ENCODE measurements around the gene TMEM125. TPM values are rescaled to one million over a fixed set of nuclear protein-coding genes. Genes with fewer than 3 reads are reported as not detected.

Gene TMEM125
- total RNA-seq, 1 donor from 2014 or later, result 12.1 TPM

DNA sequence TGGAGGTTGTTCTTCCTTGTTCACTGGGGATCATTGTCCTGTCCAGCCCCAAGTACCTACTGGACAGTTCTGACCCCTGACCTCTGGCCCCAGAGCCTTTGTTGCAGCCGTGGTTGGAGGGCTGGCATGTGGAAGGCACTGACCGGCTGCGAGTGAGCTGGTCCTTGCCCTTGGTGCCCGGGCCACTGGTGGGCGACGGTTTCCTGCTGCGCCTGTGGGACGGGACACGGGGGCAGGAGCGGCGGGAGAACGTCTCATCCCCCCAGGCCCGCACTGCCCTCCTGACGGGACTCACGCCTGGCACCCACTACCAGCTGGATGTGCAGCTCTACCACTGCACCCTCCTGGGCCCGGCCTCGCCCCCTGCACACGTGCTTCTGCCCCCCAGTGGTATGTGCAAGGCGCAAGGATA, 42.4 kb downstream of the TMEM125 start:
- DNase-seq (ENCODE audit: low spot score), result no peak

DNA sequence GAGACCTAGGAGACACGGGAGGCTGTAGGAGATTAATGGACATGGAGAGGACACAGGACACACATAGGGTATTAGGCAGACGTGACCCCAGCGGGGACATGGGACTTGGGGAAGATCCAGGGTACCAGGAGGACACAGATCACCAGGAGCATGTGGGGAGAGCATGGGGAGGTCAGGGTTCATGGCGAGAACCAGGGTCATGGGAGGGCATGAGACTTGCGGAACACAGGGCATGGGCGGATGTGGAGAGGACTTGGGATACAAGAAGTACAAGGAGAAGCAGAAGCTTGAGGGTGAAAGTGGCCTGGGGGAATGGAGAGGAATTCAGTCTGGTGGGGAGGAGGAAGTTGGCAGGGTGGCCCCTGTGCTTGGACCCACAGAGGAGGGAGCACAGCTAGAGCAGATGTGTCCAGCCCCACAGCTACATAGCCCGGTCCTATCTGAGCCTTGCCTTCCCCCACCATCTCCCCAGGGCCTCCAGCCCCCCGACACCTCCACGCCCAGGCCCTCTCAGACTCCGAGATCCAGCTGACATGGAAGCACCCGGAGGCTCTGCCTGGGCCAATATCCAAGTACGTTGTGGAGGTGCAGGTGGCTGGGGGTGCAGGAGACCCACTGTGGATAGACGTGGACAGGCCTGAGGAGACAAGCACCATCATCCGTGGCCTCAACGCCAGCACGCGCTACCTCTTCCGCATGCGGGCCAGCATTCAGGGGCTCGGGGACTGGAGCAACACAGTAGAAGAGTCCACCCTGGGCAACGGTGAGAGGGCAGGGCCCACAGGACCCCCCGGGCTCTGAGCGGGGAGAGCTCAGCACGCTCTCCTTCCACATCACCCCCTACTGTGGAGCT, 43.1 kb downstream of the TMEM125 start:
- DNase-seq (ENCODE audit: low spot score), result no peak

DNA sequence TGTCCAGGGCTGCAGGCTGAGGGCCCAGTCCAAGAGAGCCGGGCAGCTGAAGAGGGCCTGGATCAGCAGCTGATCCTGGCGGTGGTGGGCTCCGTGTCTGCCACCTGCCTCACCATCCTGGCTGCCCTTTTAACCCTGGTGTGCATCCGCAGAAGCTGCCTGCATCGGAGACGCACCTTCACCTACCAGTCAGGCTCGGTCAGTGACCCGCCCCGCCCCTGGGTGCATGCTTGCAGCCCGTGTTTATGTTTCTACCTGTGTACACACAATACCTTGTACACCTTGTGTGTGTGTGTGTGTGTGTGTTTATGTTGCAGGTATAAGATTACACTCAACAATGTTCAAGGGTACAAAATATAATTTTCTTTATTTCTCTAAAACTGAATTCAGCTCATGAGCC, 44.0 kb downstream of the TMEM125 start:
- no peak for DNase-seq (ENCODE audit: low spot score)

DNA sequence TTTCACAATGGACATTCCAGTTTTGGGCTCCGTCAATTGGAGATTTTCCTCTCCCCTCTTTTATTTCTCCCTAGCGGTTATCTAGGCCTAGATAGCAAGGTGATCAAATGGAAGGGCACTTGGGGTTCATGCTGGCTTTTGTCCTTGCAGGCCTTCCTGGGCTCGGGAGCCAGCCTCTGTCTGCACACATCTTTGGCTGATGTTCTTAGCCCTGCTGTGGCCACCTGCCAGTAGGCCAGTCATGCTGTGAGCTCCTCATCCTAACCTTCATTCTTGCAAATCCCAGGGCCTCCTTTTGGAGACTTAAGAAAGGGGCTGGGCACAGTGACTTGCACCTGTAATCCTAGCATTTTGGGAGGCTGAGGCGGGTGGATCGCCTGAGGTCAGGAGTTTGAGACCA, 44.5 kb downstream of the TMEM125 start:
- DNase-seq (ENCODE audit: low spot score), result no peak

GRCh38 chr1:43315481-43315880, 45.7 kb downstream of the TMEM125 start:
- no peak for DNase-seq (ENCODE audit: low spot score)

DNA sequence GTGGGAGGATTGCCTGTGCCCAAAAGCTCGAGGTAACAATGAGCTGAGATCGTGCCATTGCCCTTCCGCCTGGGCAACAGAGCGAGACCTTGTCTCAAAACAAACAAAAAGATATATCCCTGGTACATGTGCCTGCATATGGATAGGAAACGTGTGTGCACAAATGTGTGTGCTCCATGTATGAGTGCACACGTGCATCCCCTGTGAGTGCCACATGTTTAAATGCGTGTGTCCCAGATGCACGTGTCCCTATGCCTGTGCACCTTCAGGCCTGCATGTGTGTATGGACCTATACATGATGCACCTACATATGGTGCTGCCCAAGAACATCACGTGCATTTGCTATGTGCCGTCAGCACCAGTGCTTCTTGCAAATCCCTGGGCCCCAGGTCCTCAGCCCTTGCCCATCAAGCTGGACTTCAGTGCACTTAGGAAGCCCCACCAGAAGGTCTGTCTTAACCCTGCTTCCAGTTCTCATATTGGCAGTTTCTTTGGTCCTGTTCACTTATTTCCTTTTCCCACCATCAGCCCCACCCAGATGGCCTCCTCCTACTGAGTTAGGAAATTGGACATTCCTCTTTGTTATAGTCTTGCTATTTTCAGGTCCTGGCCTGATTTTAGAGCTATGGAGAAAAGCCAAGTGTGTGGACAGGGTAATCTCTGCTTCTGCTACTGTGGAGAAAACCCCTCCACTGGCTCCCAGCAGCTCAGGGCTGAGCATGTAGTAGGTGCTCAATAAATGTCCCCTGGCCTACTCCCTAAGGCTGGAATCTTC, 46.4 kb downstream of the TMEM125 start:
- DNase-seq (ENCODE audit: low spot score), result no peak

GRCh38 chr1:43316738-43317520, 47.1 kb downstream of the TMEM125 start:
- no peak for DNase-seq (ENCODE audit: low spot score)

GRCh38 chr1:43317817-43318471, 48.2 kb downstream of the TMEM125 start:
- DNase-seq (ENCODE audit: low spot score), result no peak

GRCh38 chr1:43318831-43319230, 49.0 kb downstream of the TMEM125 start:
- no peak for DNase-seq (ENCODE audit: low spot score)

DNA sequence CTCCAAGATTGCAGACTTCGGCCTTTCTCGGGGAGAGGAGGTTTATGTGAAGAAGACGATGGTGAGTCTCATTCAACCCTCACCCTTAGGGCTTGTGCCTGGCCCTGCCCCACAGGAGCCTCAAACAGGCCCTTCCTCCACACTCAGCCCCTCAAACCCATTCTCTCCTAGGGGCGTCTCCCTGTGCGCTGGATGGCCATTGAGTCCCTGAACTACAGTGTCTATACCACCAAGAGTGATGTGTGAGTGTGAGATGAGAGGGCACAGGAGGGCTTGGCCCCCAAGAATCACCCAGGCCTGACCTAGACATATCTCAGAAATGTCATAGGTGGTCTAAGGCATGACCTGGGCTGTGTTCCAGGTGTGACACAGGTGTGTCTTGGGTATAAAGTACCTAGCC, 49.5 kb downstream of the TMEM125 start:
- no peak for DNase-seq (ENCODE audit: low spot score)

- DNase-seq (ENCODE audit: low spot score), result no peak
These were observed 50.0 kb downstream of the TMEM125 start for GRCh38 chr1:43319766-43320165.

DNA sequence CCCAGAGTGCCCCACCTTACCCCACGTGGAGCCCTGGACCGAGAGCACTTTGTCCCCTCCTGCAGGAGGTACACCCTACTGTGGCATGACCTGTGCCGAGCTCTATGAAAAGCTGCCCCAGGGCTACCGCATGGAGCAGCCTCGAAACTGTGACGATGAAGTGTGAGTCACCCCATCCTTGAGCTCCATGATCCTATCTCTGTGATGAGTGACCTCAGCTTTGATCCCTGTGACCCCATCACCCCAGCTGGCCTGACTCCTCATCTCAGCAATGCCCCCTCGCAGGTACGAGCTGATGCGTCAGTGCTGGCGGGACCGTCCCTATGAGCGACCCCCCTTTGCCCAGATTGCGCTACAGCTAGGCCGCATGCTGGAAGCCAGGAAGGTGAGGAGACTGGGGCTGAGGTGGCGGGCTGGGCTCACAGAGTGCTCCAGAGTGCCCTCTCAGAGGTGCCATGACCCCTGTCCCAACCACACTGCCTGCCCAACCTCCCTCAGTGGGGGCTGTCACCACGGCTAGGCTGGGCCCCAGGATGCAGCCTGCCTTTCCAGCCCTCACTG, 51.6 kb downstream of the TMEM125 start:
- DNase-seq (ENCODE audit: low spot score), result no peak

GRCh38 chr1:43322506-43322905, 52.7 kb downstream of the TMEM125 start:
- DNase-seq (ENCODE audit: low spot score), result no peak

Other genes starting within 250 kb of the TMEM125 start
- gene EBNA1BP2, start 97.7 kb upstream of the TMEM125 start, total RNA-seq, result 63.0 TPM
- 0.47 TPM for gene CFAP57, start 97.7 kb upstream of the TMEM125 start, total RNA-seq
- 12.0 TPM for gene C1orf210, start 15.6 kb downstream of the TMEM125 start, total RNA-seq
- 21.4 TPM for gene TIE1, start 31.0 kb downstream of the TMEM125 start, total RNA-seq
- gene MPL, start 67.8 kb downstream of the TMEM125 start, total RNA-seq, result 0.55 TPM
- gene CDC20, start 89.0 kb downstream of the TMEM125 start, total RNA-seq, result 2.0 TPM
- gene ELOVL1, start 98.0 kb downstream of the TMEM125 start, total RNA-seq, result 135 TPM
- gene MED8, start 119.8 kb downstream of the TMEM125 start, total RNA-seq, result 30.0 TPM
- 105 TPM for gene SZT2, start 119.9 kb downstream of the TMEM125 start, total RNA-seq
- gene HYI, start 183.9 kb downstream of the TMEM125 start, total RNA-seq, result 50.9 TPM

Data from ureter (tissue), 1 donor.